Measurements from ENCODE around the gene SLC9A9. TPM values are rescaled to one million over a fixed set of nuclear protein-coding genes. Genes with fewer than 3 reads are reported as not detected.

SLC9A9 gene
- total RNA-seq, 2 experiments from 2014 or later, result 12.2 TPM

DNA sequence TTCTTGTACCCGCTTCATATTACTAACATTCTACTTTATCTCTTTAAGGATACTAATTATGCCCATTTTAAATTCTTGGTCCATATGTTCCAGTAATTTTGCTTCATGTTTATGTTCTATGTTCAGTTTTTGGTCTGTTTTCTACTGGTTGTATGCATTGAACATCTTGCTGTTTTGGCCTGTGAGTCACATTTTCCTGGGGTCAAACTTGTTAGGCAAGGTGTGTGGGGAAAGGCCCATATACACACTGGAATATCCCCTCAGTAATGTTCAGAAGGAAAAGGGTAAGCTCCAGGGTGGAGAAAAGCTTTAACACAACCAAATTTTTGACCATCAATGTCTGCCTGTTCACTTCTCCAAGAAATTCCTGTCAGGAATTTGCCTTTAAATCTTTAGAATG lies 337.7 kb downstream of the SLC9A9 start:
- Mint-ChIP-seq H3K27me3 (no peaks in the 10 kb centered on the region), H3K4me3 (no peak overlapping the region), H3K36me3 (ENCODE audit: low read depth) (no peaks in the 10 kb centered on the region), H3K27ac (no peak overlapping the region), H3K4me1 (ENCODE audit: low read depth) (no peaks in the 10 kb centered on the region), H3K9me3 (no peaks in the 10 kb centered on the region)
- ChIA-PET POLR2A (no interaction called here), CTCF (no interaction called here)
- TF ChIP-seq, protein P1, sequence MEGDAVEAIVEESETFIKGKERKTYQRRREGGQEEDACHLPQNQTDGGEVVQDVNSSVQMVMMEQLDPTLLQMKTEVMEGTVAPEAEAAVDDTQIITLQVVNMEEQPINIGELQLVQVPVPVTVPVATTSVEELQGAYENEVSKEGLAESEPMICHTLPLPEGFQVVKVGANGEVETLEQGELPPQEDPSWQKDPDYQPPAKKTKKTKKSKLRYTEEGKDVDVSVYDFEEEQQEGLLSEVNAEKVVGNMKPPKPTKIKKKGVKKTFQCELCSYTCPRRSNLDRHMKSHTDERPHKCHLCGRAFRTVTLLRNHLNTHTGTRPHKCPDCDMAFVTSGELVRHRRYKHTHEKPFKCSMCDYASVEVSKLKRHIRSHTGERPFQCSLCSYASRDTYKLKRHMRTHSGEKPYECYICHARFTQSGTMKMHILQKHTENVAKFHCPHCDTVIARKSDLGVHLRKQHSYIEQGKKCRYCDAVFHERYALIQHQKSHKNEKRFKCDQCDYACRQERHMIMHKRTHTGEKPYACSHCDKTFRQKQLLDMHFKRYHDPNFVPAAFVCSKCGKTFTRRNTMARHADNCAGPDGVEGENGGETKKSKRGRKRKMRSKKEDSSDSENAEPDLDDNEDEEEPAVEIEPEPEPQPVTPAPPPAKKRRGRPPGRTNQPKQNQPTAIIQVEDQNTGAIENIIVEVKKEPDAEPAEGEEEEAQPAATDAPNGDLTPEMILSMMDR (IDR thresholded peaks at IDR 0.05), result no peak
- no peaks in the 10 kb centered on the region for H3K9me3 ChIP-seq (ENCODE audit: control insufficient read depth in 1 of 2, insufficient read depth in 1 of 2, low read length in 2 of 2)
- H3K27ac ChIP-seq (ENCODE audit: low read depth in 1 of 2, low read length in 2 of 2), result no peak overlapping the region
- intact Hi-C loops (cut with DNase I, micrococcal nuclease), result no loop called here
- no peaks in the 10 kb centered on the region for H3K27me3 ChIP-seq (ENCODE audit: control insufficient read depth in 1 of 2, insufficient read depth in 2 of 2, low read length in 2 of 2)
- no peaks in the 10 kb centered on the region for H3K4me1 ChIP-seq (ENCODE audit: insufficient read depth, low read length)
- no peak overlapping the region for H3K4me3 ChIP-seq (ENCODE audit: low read length)
- ATAC-seq (ENCODE audit: poor library complexity), result no peak
- DNase-seq, result no peak
- no peaks in the 10 kb centered on the region for H3K36me3 ChIP-seq (ENCODE audit: insufficient read depth, low read length)

GRCh38 chr3:143507735-143508580 lies 340.3 kb downstream of the SLC9A9 start:
- ChIA-PET CTCF (no interaction called here), POLR2A (no interaction called here)
- Mint-ChIP-seq H3K4me3 (no peak overlapping the region), H3K9me3 (no peaks in the 10 kb centered on the region), H3K36me3 (ENCODE audit: low read depth) (no peaks in the 10 kb centered on the region), H3K27me3 (no peaks in the 10 kb centered on the region), H3K4me1 (ENCODE audit: low read depth) (no peaks in the 10 kb centered on the region), H3K27ac (no peak overlapping the region)
- intact Hi-C loops (cut with DNase I, micrococcal nuclease), result no loop called here
- no peaks in the 10 kb centered on the region for H3K36me3 ChIP-seq (ENCODE audit: insufficient read depth, low read length)
- H3K9me3 ChIP-seq (ENCODE audit: control insufficient read depth in 1 of 2, insufficient read depth in 1 of 2, low read length in 2 of 2), result no peaks in the 10 kb centered on the region
- TF ChIP-seq, protein P1 (IDR thresholded peaks at IDR 0.05), result no peak
- no peaks in the 10 kb centered on the region for H3K4me1 ChIP-seq (ENCODE audit: insufficient read depth, low read length)
- no peak for DNase-seq
- H3K27me3 ChIP-seq (ENCODE audit: control insufficient read depth in 1 of 2, insufficient read depth in 2 of 2, low read length in 2 of 2), result no peaks in the 10 kb centered on the region
- no peak for ATAC-seq (ENCODE audit: poor library complexity)
- no peak overlapping the region for H3K27ac ChIP-seq (ENCODE audit: low read depth in 1 of 2, low read length in 2 of 2)
- H3K4me3 ChIP-seq (ENCODE audit: low read length), result no peak overlapping the region

- Mint-ChIP-seq H3K36me3 (ENCODE audit: low read depth) (no peaks in the 10 kb centered on the region), H3K27ac (no peak overlapping the region), H3K4me1 (ENCODE audit: low read depth) (no peaks in the 10 kb centered on the region), H3K4me3 (no peak overlapping the region), H3K27me3 (no peaks in the 10 kb centered on the region), H3K9me3 (no peaks in the 10 kb centered on the region)
- Histone ChIP-seq H3K27ac (ENCODE audit: low read depth in 1 of 2, low read length in 2 of 2) (no peak overlapping the region), H3K27me3 (ENCODE audit: control insufficient read depth in 1 of 2, insufficient read depth in 2 of 2, low read length in 2 of 2) (no peaks in the 10 kb centered on the region), H3K36me3 (ENCODE audit: insufficient read depth, low read length) (no peaks in the 10 kb centered on the region), H3K9me3 (ENCODE audit: control insufficient read depth in 1 of 2, insufficient read depth in 1 of 2, low read length in 2 of 2) (no peaks in the 10 kb centered on the region), H3K4me3 (ENCODE audit: low read length) (no peak overlapping the region), H3K4me1 (ENCODE audit: insufficient read depth, low read length) (no peaks in the 10 kb centered on the region)
- TF ChIP-seq, protein P1 (IDR thresholded peaks at IDR 0.05), result no peak
- POLR2A ChIA-PET, result no interaction called here
- CTCF ChIA-PET, result interaction anchor here (0.6 kb wide), 1 partner anchor 1125 kb away, joined by 3 read pairs; no protein-coding TSS in a partner anchor
- intact Hi-C loops (cut with DNase I, micrococcal nuclease), result no loop called here
- no peak for DNase-seq
- ATAC-seq (ENCODE audit: poor library complexity), result no peak
Measured at GRCh38 chr3:143506190-143506589, 342.1 kb downstream of the SLC9A9 start.

Data from CD4-positive, alpha-beta T cell (primary cell).